GM23248 (cell line): ENCODE data around the gene TMEM184B. TPM values are rescaled to one million over a fixed set of nuclear protein-coding genes. Genes with fewer than 3 reads are reported as not detected.

ENCODE experiments used
- DNase-seq: peaks from one replicate; pipeline ENCODE4 v3.0.0-alpha.2; 2015
- H2AFZ ChIP-seq: fragments of 200-600 bp; sonication (generic); 2 replicates; pipeline ENCODE4 v1.6.1; 2016; ENCODE audit warnings: antibody characterized with exemption
- H3F3A ChIP-seq: fragments of 200-600 bp; sonication (generic); 2 replicates; pipeline ENCODE4 v1.6.1; 2016; ENCODE audit warnings: mild to moderate bottlenecking, antibody characterized with exemption, mixed run types; ENCODE audit not compliant: insufficient read depth
- H3K27ac ChIP-seq: fragments of 200-600 bp; sonication (generic); 2 replicates; pipeline ENCODE4 v1.5.1; 2016; ENCODE audit warnings: mild to moderate bottlenecking
- H3K27me3 ChIP-seq: fragments of 200-600 bp; sonication (generic); replicated peaks from 2 replicates; pipeline ENCODE4 v1.6.1; 2016; ENCODE audit warnings: mild to moderate bottlenecking; ENCODE audit not compliant: insufficient read depth
- H3K36me3 ChIP-seq: fragments of 200-600 bp; sonication (generic); 2 replicates; pipeline ENCODE4 v1.6.1; 2016; ENCODE audit warnings: low read depth, mild to moderate bottlenecking
- H3K4me1 ChIP-seq: fragments of 200-600 bp; sonication (generic); 2 replicates; pipeline ENCODE4 v1.6.1; 2016; ENCODE audit warnings: mild to moderate bottlenecking; ENCODE audit not compliant: insufficient read depth
- H3K4me2 ChIP-seq: fragments of 200-600 bp; sonication (generic); one replicate; pipeline ENCODE4 v1.6.1; 2016; ENCODE audit warnings: mild to moderate bottlenecking; ENCODE audit not compliant: unreplicated experiment
- H3K4me3 ChIP-seq: fragments of 200-600 bp; sonication (generic); 2 replicates; pipeline ENCODE4 v1.5.1; 2016; ENCODE audit warnings: mild to moderate bottlenecking
- H3K79me2 ChIP-seq: fragments of 200-600 bp; sonication (generic); 2 replicates; pipeline ENCODE4 v1.6.1; 2016; ENCODE audit warnings: mild to moderate bottlenecking; ENCODE audit not compliant: insufficient read depth
- H3K9ac ChIP-seq: fragments of 200-600 bp; sonication (generic); 2 replicates; pipeline ENCODE4 v1.6.1; 2016; ENCODE audit warnings: mild to moderate bottlenecking
- H3K9me2 ChIP-seq: fragments of 200-600 bp; sonication (generic); 2 replicates; pipeline ENCODE4 v1.6.1; 2016; ENCODE audit warnings: mixed run types, mild to moderate bottlenecking, moderate library complexity; ENCODE audit not compliant: insufficient read depth
- H3K9me3 ChIP-seq: fragments of 200-600 bp; sonication (generic); one replicate; pipeline ENCODE4 v1.6.1; 2017; ENCODE audit warnings: low read depth
- H4K20me1 ChIP-seq: fragments of 200-600 bp; sonication (generic); 2 replicates; pipeline ENCODE4 v1.6.0; 2016; ENCODE audit not compliant: insufficient read depth
- EZH2 ChIP-seq: fragments of 200-600 bp; sonication (generic); IDR thresholded peaks from 2 replicates; pipeline ENCODE4 v1.6.1; 2018; ENCODE audit warnings: antibody characterized with exemption, mild to moderate bottlenecking; ENCODE audit not compliant: insufficient read depth, poor library complexity, severe bottlenecking
- EZH2phosphoT487 ChIP-seq: fragments of 200-600 bp; sonication (generic); IDR thresholded peaks from 2 replicates; pipeline ENCODE4 v1.6.1; 2018; ENCODE audit warnings: antibody characterized with exemption, moderate library complexity, mild to moderate bottlenecking, low read depth; ENCODE audit not compliant: insufficient read depth
- WGBS, 2 experiments: methylation state at CpG; one replicate each; pipeline ENCODE4 v1.1.6; 2015 to 2017; ENCODE audit warnings: low lambda C conversion rate in 2 of 2, low coverage in 1 of 2; ENCODE audit errors: missing lambda C conversion rate in 2 of 2; 5-methylcytosine and 5-hydroxymethylcytosine counted together
- in situ Hi-C: fragments of 300-500 bp; cut with MboI; formaldehyde crosslinking; loops from 2 replicates; pipeline ENCODE4 v1.15.0; 2020
- polyA plus RNA-seq: library from polyadenylated mRNA; unstranded; fragments of >200 nt; fragmentation: Nextera tagmentation; extraction: Ambion mirVana; gene quantifications from 2 replicates; pipeline ENCODE4 v1.2.1, GENCODE V29; 2016
- total RNA-seq: library from RNA; depleted of rRNA; stranded (reverse); fragments of >200 nt; shearing (Covaris generic); gene quantifications from 2 replicates; pipeline ENCODE4 v1.2.3, GENCODE V29; 2014

TMEM184B gene
- total and polyA plus RNA-seq, 2 experiments from 2014 or later: 83.7 to 91.0 TPM

DNA sequence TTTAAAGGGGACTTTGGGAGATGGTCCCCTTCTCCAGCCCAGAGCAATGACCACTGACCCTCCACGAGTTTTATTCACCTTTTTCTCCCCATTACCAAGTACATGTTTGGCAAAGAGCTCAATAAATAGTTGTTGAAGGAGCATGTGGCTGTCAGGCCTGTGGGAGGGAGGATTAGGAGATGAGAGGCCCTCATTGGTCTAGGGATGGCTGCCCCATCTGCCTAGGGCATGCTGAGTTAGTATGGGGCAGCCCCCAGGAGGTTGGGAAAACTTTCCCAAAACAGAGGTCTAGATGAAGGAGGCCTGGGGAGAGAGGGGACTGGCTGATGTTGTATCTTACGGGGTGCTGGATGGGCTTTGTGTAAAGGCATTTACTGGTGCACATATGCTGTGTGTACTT is 60.4 kb downstream of the TMEM184B start:
- Histone ChIP-seq H3K4me1 (peaks cover 7% of the 10 kb centered on the region), H3K36me3 (peaks cover 9% of the 10 kb centered on the region; the same call in 1 of the 2 replicates), H3K27ac (no peak overlapping the region), H3K27me3 (no peaks in the 10 kb centered on the region), H3K79me2 (peaks cover 62% of the 10 kb centered on the region), H3K9ac (no peak overlapping the region), H3K9me3 (no peaks in the 10 kb centered on the region), H2AFZ (no peak overlapping the region), H3F3A (peaks cover 11% of the 10 kb centered on the region), H3K4me3 (no peak overlapping the region), H3K4me2 (no peak overlapping the region), H4K20me1 (peaks cover 7% of the 10 kb centered on the region; the same call in 1 of the 2 replicates), H3K9me2 (no peaks in the 10 kb centered on the region)
- DNase-seq: no peak
- no peak for TF ChIP-seq EZH2
- no peak for TF ChIP-seq EZH2phosphoT487
- in situ Hi-C loops: no loop called here
- WGBS, 2 experiments: 50 to 52% methylated on average over 2 of the region's 2 CpGs

DNA sequence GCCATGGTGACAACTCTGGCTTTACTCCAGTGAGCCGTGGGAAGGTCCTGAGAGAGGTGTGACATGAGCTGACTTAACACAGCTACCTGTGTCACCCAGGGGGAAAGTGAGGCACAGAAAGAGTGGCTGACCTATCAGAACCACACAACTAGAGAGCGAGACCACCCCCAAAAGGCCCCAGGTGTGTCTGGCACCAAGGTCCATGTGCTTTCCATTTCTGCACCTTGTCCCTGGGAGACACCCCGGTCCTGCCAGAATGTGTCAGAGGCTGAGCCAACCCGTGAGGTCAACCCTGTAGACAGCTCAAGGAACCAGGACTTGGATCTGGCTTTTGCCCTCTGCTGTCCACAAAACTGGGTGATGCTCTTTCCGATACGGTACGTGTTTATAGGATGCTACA is 61.3 kb downstream of the TMEM184B start:
- H3K4me3 ChIP-seq: no peak overlapping the region
- 99% methylated on average over 7 of the region's 7 CpGs for WGBS, 2 experiments
- H3K27ac ChIP-seq: no peak overlapping the region
- no peaks in the 10 kb centered on the region for H3K27me3 ChIP-seq
- H3K79me2 ChIP-seq: peaks cover 71% of the 10 kb centered on the region
- no peaks in the 10 kb centered on the region for H3K9me3 ChIP-seq
- no peaks in the 10 kb centered on the region for H3K9me2 ChIP-seq
- H3K4me2 ChIP-seq: no peak overlapping the region
- in situ Hi-C loops: no loop called here
- H3K9ac ChIP-seq: no peak overlapping the region
- peaks cover 6% of the 10 kb centered on the region; the same call in 1 of the 2 replicates for H3K4me1 ChIP-seq
- H4K20me1 ChIP-seq: peaks cover 7% of the 10 kb centered on the region; the same call in 1 of the 2 replicates
- peaks cover 6% of the 10 kb centered on the region; the same call in 1 of the 2 replicates for H3F3A ChIP-seq
- H3K36me3 ChIP-seq: peaks cover 9% of the 10 kb centered on the region; the same call in 1 of the 2 replicates
- no peak for TF ChIP-seq EZH2
- no peak for TF ChIP-seq EZH2phosphoT487
- no peak for DNase-seq
- H2AFZ ChIP-seq: no peak overlapping the region

- peaks cover 7% of the 10 kb centered on the region; the same call in 1 of the 2 replicates for H4K20me1 ChIP-seq
- H3K9me2 ChIP-seq: no peaks in the 10 kb centered on the region
- H3K4me1 ChIP-seq: peaks cover 22% of the 10 kb centered on the region
- 70 to 90% methylated on average over 5 to 6 of the region's 6 CpGs for WGBS, 2 experiments
- H3K27ac ChIP-seq: no peak overlapping the region
- no peak overlapping the region for H2AFZ ChIP-seq
- no peak overlapping the region for H3K9ac ChIP-seq
- in situ Hi-C loops: no loop called here
- H3K36me3 ChIP-seq: no peaks in the 10 kb centered on the region
- DNase-seq: no peak
- peaks cover 23% of the 10 kb centered on the region; the same call in 1 of the 2 replicates for H3F3A ChIP-seq
- H3K27me3 ChIP-seq: no peaks in the 10 kb centered on the region
- H3K4me3 ChIP-seq: no peak overlapping the region
- H3K79me2 ChIP-seq: peaks cover 94% of the 10 kb centered on the region
- TF ChIP-seq EZH2phosphoT487: no peak
- no peak overlapping the region for H3K4me2 ChIP-seq
- H3K9me3 ChIP-seq: no peaks in the 10 kb centered on the region
Measured at GRCh38 chr22:38208551-38208968, 64.2 kb downstream of the TMEM184B start.

DNA sequence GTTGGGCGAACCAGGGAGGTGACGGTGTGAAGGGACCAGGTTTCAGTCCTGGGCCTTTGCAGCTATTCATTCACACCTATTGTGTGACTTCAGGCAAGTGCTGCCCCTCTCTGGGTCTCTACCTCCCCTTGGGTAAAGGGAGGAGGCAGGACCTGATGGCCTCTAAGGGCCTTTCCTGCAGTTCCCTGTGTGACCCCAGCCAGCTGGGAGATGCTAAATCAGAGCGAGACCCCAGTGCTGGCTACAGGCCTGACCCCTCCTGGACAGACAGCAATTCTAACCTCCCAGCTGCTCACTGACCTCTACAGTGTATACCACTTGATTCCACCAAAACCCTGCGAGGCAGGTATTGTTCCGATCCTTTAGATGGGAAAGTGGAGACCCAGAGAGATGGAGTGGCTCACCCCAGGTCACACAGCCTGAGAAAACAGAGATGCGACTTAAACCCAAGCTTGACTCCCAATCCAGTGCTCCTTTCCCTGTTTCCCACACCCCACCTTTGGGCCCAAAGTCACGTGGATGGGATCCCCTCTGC is 64.8 kb downstream of the TMEM184B start:
- in situ Hi-C loops: no loop called here
- H4K20me1 ChIP-seq: peaks cover 7% of the 10 kb centered on the region; the same call in 1 of the 2 replicates
- H3K9me2 ChIP-seq: no peaks in the 10 kb centered on the region
- no peaks in the 10 kb centered on the region for H3K36me3 ChIP-seq
- DNase-seq: no peak
- H3F3A ChIP-seq: peaks cover 27% of the 10 kb centered on the region; the same call in 1 of the 2 replicates
- H3K4me3 ChIP-seq: no peak overlapping the region
- H3K27me3 ChIP-seq: no peaks in the 10 kb centered on the region
- H3K79me2 ChIP-seq: peaks cover 100% of the 10 kb centered on the region
- no peak for TF ChIP-seq EZH2
- no peak for TF ChIP-seq EZH2phosphoT487
- H3K27ac ChIP-seq: no peak overlapping the region
- no peak overlapping the region for H3K4me2 ChIP-seq
- H3K4me1 ChIP-seq: peaks cover 26% of the 10 kb centered on the region
- no peaks in the 10 kb centered on the region for H3K9me3 ChIP-seq
- 92% methylated on average over 7 of the region's 7 CpGs for whole genome bisulfite sequencing, 2 experiments
- no peak overlapping the region for H3K9ac ChIP-seq
- H2AFZ ChIP-seq: no peak overlapping the region
